Activated CD8-positive, alpha-beta T cell treated with anti-CD3 and anti-CD28 coated beads, Interleukin-2, amount 10 ng/mL, durations not matched to agents 7 days and 5 days (primary cell): Measurements from ENCODE around the gene ORAI1. TPM values are rescaled to one million over a fixed set of nuclear protein-coding genes. Genes with fewer than 3 reads are reported as not detected.

Experiments used
- ATAC-seq: fragments of 150-1000 bp; cut with Tn5 transposase; one replicate; pipeline ENCODE4 v1.10.0; 2021; ENCODE audit warnings: moderate library complexity
- CTCF ChIA-PET: fragments of 350-600 bp; sonication (Branson Sonifier 250); formaldehyde crosslinking; loops from one replicate; lab custom pipeline; 2021; ENCODE audit warnings: antibody characterized with exemption; lab: Charles Lee
- POLR2A ChIA-PET: fragments of 350-600 bp; sonication (Branson Sonifier 250); formaldehyde crosslinking; loops from one replicate; lab custom pipeline; 2021; ENCODE audit warnings: antibody characterized with exemption; lab: Charles Lee
- DNase-seq: peaks from one replicate; pipeline ENCODE4 v3.0.0-alpha.2; 2020
- H3K27ac Mint-ChIP-seq: one replicate; pipeline ENCODE4 v1.8.0; 2021; ENCODE audit warnings: mild to moderate bottlenecking, mixed read lengths
- H3K27me3 Mint-ChIP-seq: one replicate; pipeline ENCODE4 v1.8.0; 2021; ENCODE audit warnings: low read depth, mixed read lengths
- H3K36me3 Mint-ChIP-seq: one replicate; pipeline ENCODE4 v1.8.0; 2021; ENCODE audit warnings: low read depth, mixed read lengths
- H3K4me1 Mint-ChIP-seq: one replicate; pipeline ENCODE4 v1.8.0; 2021; ENCODE audit warnings: low read depth, mixed read lengths
- H3K4me3 Mint-ChIP-seq: one replicate; pipeline ENCODE4 v1.8.0; 2021; ENCODE audit warnings: mild to moderate bottlenecking, mixed read lengths
- H3K9me3 Mint-ChIP-seq: one replicate; pipeline ENCODE4 v1.8.0; 2022; ENCODE audit warnings: mixed read lengths; ENCODE audit not compliant: insufficient read depth
- total RNA-seq, 2 experiments: library from RNA; stranded (reverse); gene quantifications; one replicate each; pipeline ENCODE4 v1.2.3, GENCODE V29; 2021

Gene ORAI1
- 10 to 100 TPM; 67.4 to 69.6 TPM for total RNA-seq

GRCh38 chr12:121626087-121626852 is at the start of gene ORAI1:
Gene ORAI1, plus strand, starts transcription at chr12:121626530.
- peaks cover 34% of the 10 kb centered on the region for H3K36me3 Mint-ChIP-seq
- DNase-seq (peak; percentile 96), ATAC-seq (peak; percentile 76)
- no peaks in the 10 kb centered on the region for H3K9me3 Mint-ChIP-seq
- peak within 1 kb of the TSS; percentile 94 for H3K27ac Mint-ChIP-seq
- ChIA-PET POLR2A (interaction anchor here (0.6 to 5.7 kb wide), 23 partner anchors 11 to 226 kb away, joined by 3 to 77 read pairs (median 5); partner anchors contain the start of genes KDM2B, MORN3 and RNF34), CTCF (interaction anchor here (0.8 to 7.4 kb wide), 16 partner anchors 11 to 168 kb away, joined by 4 to 98 read pairs (median 8); partner anchors contain the start of genes KDM2B, MORN3 and RHOF)
- H3K27me3 Mint-ChIP-seq, result no peaks in the 10 kb centered on the region
- H3K4me1 Mint-ChIP-seq, result peaks cover 42% of the 10 kb centered on the region
- H3K4me3 Mint-ChIP-seq, result peak within 1 kb of the TSS; percentile 95

- no peaks in the 10 kb centered on the region for H3K9me3 Mint-ChIP-seq
- DNase-seq (no peak), ATAC-seq (no peak)
- H3K27ac Mint-ChIP-seq, result peak overlapping the region; percentile 57
- H3K27me3 Mint-ChIP-seq, result no peaks in the 10 kb centered on the region
- ChIA-PET POLR2A (interaction anchor here (0.8 to 1.0 kb wide), 2 partner anchors 14 to 15 kb away, joined by 3 to 5 read pairs; no protein-coding TSS in a partner anchor), CTCF (interaction anchor here (0.6 to 6.7 kb wide), 7 partner anchors 18 to 134 kb away, joined by 3 to 57 read pairs (median 4); partner anchors contain the start of gene ORAI1)
- H3K4me1 Mint-ChIP-seq, result peaks cover 23% of the 10 kb centered on the region
- H3K36me3 Mint-ChIP-seq, result peaks cover 27% of the 10 kb centered on the region
- H3K4me3 Mint-ChIP-seq, result peak overlapping the region; percentile 51
Observed at GRCh38 chr12:121576851-121577391, 49.4 kb upstream of the ORAI1 start.

GRCh38 chr12:121577443-121578180 is 48.7 kb upstream of the ORAI1 start:
- CTCF ChIA-PET, result interaction anchor here (0.6 to 6.7 kb wide), 6 partner anchors 19 to 91 kb away, joined by 3 to 57 read pairs (median 5); partner anchors contain the start of gene ORAI1
- POLR2A ChIA-PET, result interaction anchor here (0.6 to 4.7 kb wide), 3 partner anchors 13 to 36 kb away, joined by 3 to 35 read pairs (median 3); no protein-coding TSS in a partner anchor
- DNase-seq (no peak), ATAC-seq (no peak)
- Mint-ChIP-seq H3K27me3 (no peaks in the 10 kb centered on the region), H3K4me3 (peak overlapping the region; percentile 51), H3K27ac (peak overlapping the region; percentile 57), H3K36me3 (peaks cover 22% of the 10 kb centered on the region), H3K4me1 (peaks cover 29% of the 10 kb centered on the region), H3K9me3 (no peaks in the 10 kb centered on the region)

GRCh38 chr12:121578230-121579189 is 47.8 kb upstream of the ORAI1 start:
- Mint-ChIP-seq H3K9me3 (no peaks in the 10 kb centered on the region), H3K27ac (peak overlapping the region; percentile 75), H3K36me3 (peaks cover 22% of the 10 kb centered on the region), H3K4me3 (peak overlapping the region; percentile 98), H3K4me1 (peaks cover 34% of the 10 kb centered on the region), H3K27me3 (no peaks in the 10 kb centered on the region)
- ChIA-PET POLR2A (interaction anchor here (1.0 to 4.7 kb wide), 4 partner anchors 12 to 48 kb away, joined by 3 to 35 read pairs (median 19); partner anchors contain the start of gene ORAI1), CTCF (interaction anchor here (0.7 to 6.7 kb wide), 9 partner anchors 13 to 216 kb away, joined by 3 to 57 read pairs (median 4); partner anchors contain the start of gene ORAI1)
- DNase-seq (peak; percentile 43), ATAC-seq (peak; percentile 14)

GRCh38 chr12:121579190-121579791 is 47.0 kb upstream of the ORAI1 start:
- Mint-ChIP-seq H3K36me3 (peaks cover 18% of the 10 kb centered on the region), H3K27me3 (no peaks in the 10 kb centered on the region), H3K9me3 (no peaks in the 10 kb centered on the region), H3K4me3 (peak overlapping the region; percentile 98), H3K27ac (peak overlapping the region; percentile 98), H3K4me1 (peaks cover 34% of the 10 kb centered on the region)
- DNase-seq (peak; percentile 51), ATAC-seq (peak; percentile 42)
- POLR2A ChIA-PET, result interaction anchor here (0.6 to 4.7 kb wide), 10 partner anchors 11 to 93 kb away, joined by 3 to 35 read pairs (median 5); partner anchors contain the start of gene ORAI1
- CTCF ChIA-PET, result interaction anchor here (0.7 to 6.7 kb wide), 14 partner anchors 11 to 215 kb away, joined by 3 to 57 read pairs (median 4); partner anchors contain the start of gene ORAI1

GRCh38 chr12:121579981-121580868 is 46.1 kb upstream of the ORAI1 start:
- CTCF ChIA-PET, result interaction anchor here (0.7 to 6.7 kb wide), 11 partner anchors 10 to 105 kb away, joined by 3 to 57 read pairs (median 5); partner anchors contain the start of gene ORAI1
- POLR2A ChIA-PET, result interaction anchor here (0.6 to 4.7 kb wide), 10 partner anchors 10 to 92 kb away, joined by 3 to 35 read pairs (median 5); partner anchors contain the start of gene ORAI1
- Mint-ChIP-seq H3K9me3 (no peaks in the 10 kb centered on the region), H3K36me3 (peaks cover 12% of the 10 kb centered on the region), H3K27me3 (no peaks in the 10 kb centered on the region), H3K4me1 (peaks cover 36% of the 10 kb centered on the region), H3K27ac (peak overlapping the region; percentile 98), H3K4me3 (peak overlapping the region; percentile 98)
- ATAC-seq, result peak; percentile 76
- DNase-seq, result peak; percentile 84

GRCh38 chr12:121580959-121581685 is 45.2 kb upstream of the ORAI1 start, which contains the start of gene KDM2B:
Gene KDM2B, minus strand, starts transcription at chr12:121581023. Its CDS starts 112 bp downstream, at chr12:121580911.
- DNase-seq, result peak; percentile 44
- ATAC-seq, result peak; percentile 14

GRCh38 chr12:121581686-121582429 is 44.5 kb upstream of the ORAI1 start:
- Mint-ChIP-seq H3K4me1 (peaks cover 43% of the 10 kb centered on the region), H3K9me3 (no peaks in the 10 kb centered on the region), H3K27me3 (no peaks in the 10 kb centered on the region), H3K36me3 (peaks cover 5% of the 10 kb centered on the region), H3K27ac (peak overlapping the region; percentile 98), H3K4me3 (peak overlapping the region; percentile 98)
- ChIA-PET CTCF (interaction anchor here (0.8 to 6.7 kb wide), 5 partner anchors 8 to 87 kb away, joined by 3 to 57 read pairs (median 5); partner anchors contain the start of gene ORAI1), POLR2A (interaction anchor here (0.6 to 4.7 kb wide), 4 partner anchors 9 to 82 kb away, joined by 3 to 35 read pairs (median 18); partner anchors contain the start of gene ORAI1)
- peak; percentile 6 for ATAC-seq
- DNase-seq, result no peak

More at GRCh38 chr12:121580959-121581685, 45.2 kb upstream of the ORAI1 start, which contains the start of gene KDM2B:
- peak within 1 kb of the TSS; percentile 98 for H3K27ac Mint-ChIP-seq
- POLR2A ChIA-PET, result interaction anchor here (0.6 to 4.7 kb wide), 8 partner anchors 9 to 91 kb away, joined by 3 to 35 read pairs (median 6); partner anchors contain the start of gene ORAI1
- peaks cover 5% of the 10 kb centered on the region for H3K36me3 Mint-ChIP-seq
- no peaks in the 10 kb centered on the region for H3K27me3 Mint-ChIP-seq
- peaks cover 42% of the 10 kb centered on the region for H3K4me1 Mint-ChIP-seq
- peak within 1 kb of the TSS; percentile 98 for H3K4me3 Mint-ChIP-seq
- H3K9me3 Mint-ChIP-seq, result no peaks in the 10 kb centered on the region
- CTCF ChIA-PET, result interaction anchor here (0.8 to 6.7 kb wide), 5 partner anchors 9 to 87 kb away, joined by 3 to 57 read pairs (median 5); partner anchors contain the start of gene ORAI1
